ENCODE measurements around the gene ACTN4. TPM values are rescaled to one million over a fixed set of nuclear protein-coding genes. Genes with fewer than 3 reads are reported as not detected.
A peak's percentile ranks its signal among the peaks of the same experiment; 100 is the strongest.

ACTN4 gene
- total RNA-seq, 1 experiment from 2014 or later: 1,462 TPM

GRCh38 chr19:38684078-38684861 is 36.8 kb downstream of the ACTN4 start:
- no TSS peak for BruUV-seq (replicated peaks)
- Mint-ChIP-seq H3K9me3 (ENCODE audit: low read depth, unreplicated experiment) (peaks cover 3% of the 10 kb centered on the region), H3K27me3 (ENCODE audit: unreplicated experiment) (no peaks in the 10 kb centered on the region), H3K27ac (ENCODE audit: unreplicated experiment) (peak overlapping the region; percentile 100), H3K36me3 (ENCODE audit: insufficient read depth, unreplicated experiment) (peaks cover 100% of the 10 kb centered on the region), H3K4me3 (ENCODE audit: low read depth, unreplicated experiment) (peak overlapping the region; percentile 61), H3K4me1 (ENCODE audit: low read depth, unreplicated experiment) (peaks cover 93% of the 10 kb centered on the region)
- CTCF ChIA-PET: interaction anchor here (1.0 to 1.9 kb wide), 7 partner anchors 8 to 49 kb away, joined by 3 to 22 read pairs (median 7); no protein-coding TSS in a partner anchor
- TF ChIP-seq CTCF (IDR thresholded peaks at IDR 0.05; ENCODE audit: unreplicated experiment): no peak
- DNase-seq: peak; percentile 96
- intact Hi-C loops (cut with micrococcal nuclease; ENCODE audit: unreplicated experiment): no loop called here

DNA sequence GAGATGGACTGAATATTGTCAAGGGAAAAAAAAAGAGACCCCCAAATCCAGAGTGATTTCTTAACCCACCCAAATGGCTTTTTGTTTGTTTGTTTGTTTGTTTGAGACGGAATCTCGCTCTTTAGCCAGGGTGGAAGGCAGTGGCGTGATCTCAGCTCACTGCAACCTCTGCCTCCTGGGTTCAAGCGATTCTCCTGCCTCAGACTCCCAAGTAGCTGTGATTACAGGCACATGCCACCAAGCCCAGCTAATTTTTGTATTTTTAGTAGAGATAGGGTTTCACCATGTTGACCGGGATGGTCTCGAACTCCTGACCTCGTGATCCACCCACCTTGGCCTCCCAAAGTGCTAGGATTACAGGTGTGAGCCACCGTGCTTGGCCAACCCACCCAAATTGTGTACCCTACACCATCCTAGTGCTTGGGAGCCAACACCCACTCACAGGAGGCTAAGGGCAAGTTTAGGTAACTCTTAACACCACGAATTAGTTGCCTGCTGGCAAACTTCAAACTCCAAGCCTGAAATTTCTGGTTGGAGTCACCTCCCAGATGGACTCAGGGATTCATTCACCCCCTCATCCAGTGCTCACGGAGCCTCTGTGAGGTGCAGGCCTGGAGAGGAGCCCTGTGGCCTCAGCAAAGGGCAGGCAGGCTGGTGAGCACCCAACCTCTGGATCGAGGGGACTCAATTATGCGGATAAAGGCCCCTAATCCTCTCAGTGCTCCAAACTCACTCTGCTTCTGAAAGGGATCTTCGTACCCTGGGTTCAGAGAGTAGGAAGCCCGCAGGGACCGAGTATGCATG is 37.6 kb downstream of the ACTN4 start:
- H3K27ac Mint-ChIP-seq (ENCODE audit: unreplicated experiment): peak overlapping the region; percentile 100
- H3K4me3 Mint-ChIP-seq (ENCODE audit: low read depth, unreplicated experiment): peak overlapping the region; percentile 61
- CTCF ChIA-PET: no interaction called here
- DNase-seq: no peak
- peaks cover 3% of the 10 kb centered on the region for H3K9me3 Mint-ChIP-seq (ENCODE audit: low read depth, unreplicated experiment)
- H3K27me3 Mint-ChIP-seq (ENCODE audit: unreplicated experiment): no peaks in the 10 kb centered on the region
- peaks cover 100% of the 10 kb centered on the region for H3K36me3 Mint-ChIP-seq (ENCODE audit: insufficient read depth, unreplicated experiment)
- intact Hi-C loops (cut with micrococcal nuclease; ENCODE audit: unreplicated experiment): no loop called here
- peaks cover 93% of the 10 kb centered on the region for H3K4me1 Mint-ChIP-seq (ENCODE audit: low read depth, unreplicated experiment)
- BruUV-seq (replicated peaks): TSS peak; percentile 92
- TF ChIP-seq CTCF (IDR thresholded peaks at IDR 0.05; ENCODE audit: unreplicated experiment): no peak

GRCh38 chr19:38685666-38686529 is 38.4 kb downstream of the ACTN4 start:
- H3K36me3 Mint-ChIP-seq (ENCODE audit: insufficient read depth, unreplicated experiment): peaks cover 100% of the 10 kb centered on the region
- H3K27me3 Mint-ChIP-seq (ENCODE audit: unreplicated experiment): no peaks in the 10 kb centered on the region
- H3K9me3 Mint-ChIP-seq (ENCODE audit: low read depth, unreplicated experiment): peaks cover 3% of the 10 kb centered on the region
- peak overlapping the region; percentile 100 for H3K27ac Mint-ChIP-seq (ENCODE audit: unreplicated experiment)
- H3K4me3 Mint-ChIP-seq (ENCODE audit: low read depth, unreplicated experiment): peak overlapping the region; percentile 61
- DNase-seq: peak; percentile 61
- CTCF ChIA-PET: interaction anchor here (0.7 to 1.6 kb wide), 5 partner anchors 27 to 283 kb away, joined by 3 to 8 read pairs (median 6); partner anchors contain the start of gene FAM98C
- intact Hi-C loops (cut with micrococcal nuclease; ENCODE audit: unreplicated experiment): no loop called here
- peak; percentile 56 for TF ChIP-seq CTCF (IDR thresholded peaks at IDR 0.05; ENCODE audit: unreplicated experiment)
- peaks cover 93% of the 10 kb centered on the region for H3K4me1 Mint-ChIP-seq (ENCODE audit: low read depth, unreplicated experiment)
- BruUV-seq (replicated peaks): no TSS peak

DNA sequence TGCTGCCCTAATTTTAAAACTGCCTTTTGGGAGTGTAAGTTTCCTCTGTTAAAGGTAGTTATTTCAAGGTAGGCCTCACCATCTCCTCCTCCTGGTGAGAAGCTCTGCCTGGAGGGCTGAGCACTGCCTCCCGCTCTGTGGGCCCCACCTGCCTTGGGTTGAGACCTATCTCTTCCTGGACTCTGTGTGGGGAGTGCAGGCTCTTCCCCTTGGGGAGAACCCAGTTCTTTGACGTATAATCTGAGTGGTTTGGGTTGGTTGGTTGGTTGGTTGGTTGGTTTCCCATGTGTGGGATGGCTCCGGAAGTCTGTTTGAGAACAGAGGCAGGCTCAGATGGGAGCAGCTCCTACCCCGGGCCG is 39.1 kb downstream of the ACTN4 start:
- Mint-ChIP-seq H3K36me3 (ENCODE audit: insufficient read depth, unreplicated experiment) (peaks cover 100% of the 10 kb centered on the region), H3K4me3 (ENCODE audit: low read depth, unreplicated experiment) (peak overlapping the region; percentile 61)

More for the DNA sequence above, 39.1 kb downstream of the ACTN4 start:
- CTCF ChIA-PET: interaction anchor here (0.7 to 1.6 kb wide), 5 partner anchors 28 to 284 kb away, joined by 3 to 8 read pairs (median 6); partner anchors contain the start of gene FAM98C
- peak overlapping the region; percentile 100 for H3K27ac Mint-ChIP-seq (ENCODE audit: unreplicated experiment)
- intact Hi-C loops (cut with micrococcal nuclease; ENCODE audit: unreplicated experiment): no loop called here
- H3K27me3 Mint-ChIP-seq (ENCODE audit: unreplicated experiment): no peaks in the 10 kb centered on the region
- BruUV-seq (replicated peaks): no TSS peak
- H3K9me3 Mint-ChIP-seq (ENCODE audit: low read depth, unreplicated experiment): peaks cover 3% of the 10 kb centered on the region
- no peak for DNase-seq
- H3K4me1 Mint-ChIP-seq (ENCODE audit: low read depth, unreplicated experiment): peaks cover 91% of the 10 kb centered on the region
- TF ChIP-seq CTCF (IDR thresholded peaks at IDR 0.05; ENCODE audit: unreplicated experiment): no peak

Data from Calu3 (cell line).